Lower leg skin (tissue), 4 donors: ENCODE measurements around the gene HARBI1. TPM values are rescaled to one million over a fixed set of nuclear protein-coding genes. Genes with fewer than 3 reads are reported as not detected.
A peak's percentile ranks its signal among the peaks of the same experiment; 100 is the strongest.

Experiments used
- DNase-seq, 2 donors: peaks; one replicate each; pipeline ENCODE4 v3.0.0-alpha.2; 2019; ENCODE audit warnings: low spot score in 2 of 2
- H3K4me3 ChIP-seq: fragments of 200-600 bp; sonication (generic); 2 replicates; pipeline ENCODE4 v1.5.1; 2017; ENCODE audit warnings: mild to moderate bottlenecking, low read depth; ENCODE audit not compliant: poor library complexity, severe bottlenecking
- CTCF ChIP-seq, 3 donors: fragments of 450-650 bp; IDR thresholded peaks; one replicate each; pipeline ENCODE4 v1.5.1; 2016; ENCODE audit warnings: antibody characterized with exemption in 3 of 3, mild to moderate bottlenecking in 3 of 3, moderate library complexity in 2 of 3
- POLR2A ChIP-seq, 2 donors: fragments of 450-650 bp; IDR thresholded peaks; one replicate each; pipeline ENCODE4 v1.6.1; 2016 to 2017; ENCODE audit warnings: antibody characterized with exemption in 2 of 2, mild to moderate bottlenecking in 1 of 2, moderate library complexity in 1 of 2
- WGBS, 2 donors: methylation state at CpG; one replicate each; pipeline ENCODE4 v1.1.5; 2018; 5-methylcytosine and 5-hydroxymethylcytosine counted together
- intact Hi-C: fragments of 100-400 bp; cut with DNase I; formaldehyde crosslinking; loops from one replicate; pipeline ENCODE4 v1.15.0; 2023; ENCODE audit warnings: low total_unique reads
- total RNA-seq, 4 donors: library from RNA; depleted of rRNA; stranded (reverse); fragments of >200 nt; gene quantifications; one replicate each; pipeline ENCODE4 v1.1.0, GENCODE V29; 2016

The HARBI1 gene
- total RNA-seq, 4 donors from 2014 or later: 3.0 to 6.5 (median 4.8) TPM

GRCh38 chr11:46607516-46607915 lies 9.5 kb downstream of the HARBI1 start:
- intact Hi-C loops: no loop called here
- no peak for DNase-seq
- TF ChIP-seq CTCF (IDR thresholded peaks at IDR 0.05): no peak
- TF ChIP-seq POLR2A (IDR thresholded peaks at IDR 0.05): no peak
- WGBS, 2 donors: 70 to 85% methylated on average over 1 of the region's 1 CpG
- no peak overlapping the region for H3K4me3 ChIP-seq

GRCh38 chr11:46604796-46605195 lies 12.2 kb downstream of the HARBI1 start:
- intact Hi-C loops: no loop called here
- 88 to 95% methylated on average over 1 of the region's 1 CpG for WGBS, 2 donors
- H3K4me3 ChIP-seq: no peak overlapping the region
- TF ChIP-seq CTCF (IDR thresholded peaks at IDR 0.05) (no peak), POLR2A (IDR thresholded peaks at IDR 0.05) (no peak)
- no peak for DNase-seq

- TF ChIP-seq POLR2A (IDR thresholded peaks at IDR 0.05) (no peak), CTCF (IDR thresholded peaks at IDR 0.05) (no peak)
- intact Hi-C loops: no loop called here
- 91 to 92% methylated on average over 15 of the region's 15 CpGs for WGBS, 2 donors
- no peak for DNase-seq
- no peak overlapping the region for H3K4me3 ChIP-seq
These were observed 13.2 kb downstream of the HARBI1 start for GRCh38 chr11:46603704-46604308.

GRCh38 chr11:46601129-46601528 lies 15.9 kb downstream of the HARBI1 start:
- TF ChIP-seq CTCF (IDR thresholded peaks at IDR 0.05): no peak
- no peak for TF ChIP-seq POLR2A (IDR thresholded peaks at IDR 0.05)
- no peak overlapping the region for H3K4me3 ChIP-seq
- DNase-seq: peak in 1 of 2 donors; percentile 41
- intact Hi-C loops: no loop called here
- WGBS, 2 donors: 28 to 40% methylated on average over 1 of the region's 1 CpG

- no peak overlapping the region for H3K4me3 ChIP-seq
- no peak for TF ChIP-seq POLR2A (IDR thresholded peaks at IDR 0.05)
- TF ChIP-seq CTCF (IDR thresholded peaks at IDR 0.05): no peak
- no peak for DNase-seq
- 74% methylated on average over 3 of the region's 3 CpGs for WGBS, 2 donors
- intact Hi-C loops: no loop called here
These were observed 16.6 kb downstream of the HARBI1 start for GRCh38 chr11:46600194-46600960.
